ENCODE results near the gene CAMTA1. TPM values are rescaled to one million over a fixed set of nuclear protein-coding genes. Genes with fewer than 3 reads are reported as not detected.

The CAMTA1 gene
- total and polyA plus RNA-seq, 2 experiments from 2014 or later, result 213 to 341 TPM

DNA sequence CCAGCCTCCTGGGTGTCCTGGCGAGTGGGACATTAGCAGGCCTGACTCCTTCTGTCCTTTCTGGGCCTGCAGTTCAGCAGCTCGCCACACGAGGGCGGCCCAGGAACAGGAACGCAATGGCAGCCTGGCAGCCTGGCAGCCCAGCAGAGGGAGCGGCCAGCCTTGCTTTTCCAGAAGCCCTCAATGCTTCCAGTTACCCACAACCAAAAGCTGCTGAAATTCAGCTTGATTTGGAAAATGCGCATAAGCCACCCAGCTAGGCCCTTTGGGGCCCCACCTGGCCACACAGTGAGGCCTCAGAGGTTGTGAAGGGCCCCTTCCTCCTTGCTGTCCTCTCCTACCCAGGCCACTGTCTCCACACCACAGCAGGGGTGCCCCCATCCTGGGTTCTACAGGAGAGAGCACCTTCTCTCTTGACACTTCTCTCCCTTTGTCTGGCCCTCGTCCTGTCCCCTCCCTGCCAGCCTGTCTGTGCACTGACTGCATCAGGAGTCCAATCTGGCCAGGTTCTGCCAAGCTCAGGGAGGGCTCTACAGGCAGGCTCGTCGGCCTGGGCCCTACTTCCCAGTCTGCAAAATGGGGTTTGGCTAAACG lies 882.5 kb downstream of the CAMTA1 start:
- DNase-seq (ENCODE audit: low read depth in 1 of 2, low spot score in 1 of 2), result peak; percentile 87 to 88
- Histone ChIP-seq H3K4me3 (no peak overlapping the region), H3K36me3 (no peaks in the 10 kb centered on the region), H3K4me1 (ENCODE audit: low read depth) (no peaks in the 10 kb centered on the region), H3K27me3 (no peaks in the 10 kb centered on the region), H3K9me3 (ENCODE audit: low read depth) (no peaks in the 10 kb centered on the region), H3K27ac (no peak overlapping the region)
- TF ChIP-seq, protein P1, sequence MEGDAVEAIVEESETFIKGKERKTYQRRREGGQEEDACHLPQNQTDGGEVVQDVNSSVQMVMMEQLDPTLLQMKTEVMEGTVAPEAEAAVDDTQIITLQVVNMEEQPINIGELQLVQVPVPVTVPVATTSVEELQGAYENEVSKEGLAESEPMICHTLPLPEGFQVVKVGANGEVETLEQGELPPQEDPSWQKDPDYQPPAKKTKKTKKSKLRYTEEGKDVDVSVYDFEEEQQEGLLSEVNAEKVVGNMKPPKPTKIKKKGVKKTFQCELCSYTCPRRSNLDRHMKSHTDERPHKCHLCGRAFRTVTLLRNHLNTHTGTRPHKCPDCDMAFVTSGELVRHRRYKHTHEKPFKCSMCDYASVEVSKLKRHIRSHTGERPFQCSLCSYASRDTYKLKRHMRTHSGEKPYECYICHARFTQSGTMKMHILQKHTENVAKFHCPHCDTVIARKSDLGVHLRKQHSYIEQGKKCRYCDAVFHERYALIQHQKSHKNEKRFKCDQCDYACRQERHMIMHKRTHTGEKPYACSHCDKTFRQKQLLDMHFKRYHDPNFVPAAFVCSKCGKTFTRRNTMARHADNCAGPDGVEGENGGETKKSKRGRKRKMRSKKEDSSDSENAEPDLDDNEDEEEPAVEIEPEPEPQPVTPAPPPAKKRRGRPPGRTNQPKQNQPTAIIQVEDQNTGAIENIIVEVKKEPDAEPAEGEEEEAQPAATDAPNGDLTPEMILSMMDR (IDR thresholded peaks at IDR 0.05; ENCODE audit: low read depth, low read length), result peak; percentile 100

DNA sequence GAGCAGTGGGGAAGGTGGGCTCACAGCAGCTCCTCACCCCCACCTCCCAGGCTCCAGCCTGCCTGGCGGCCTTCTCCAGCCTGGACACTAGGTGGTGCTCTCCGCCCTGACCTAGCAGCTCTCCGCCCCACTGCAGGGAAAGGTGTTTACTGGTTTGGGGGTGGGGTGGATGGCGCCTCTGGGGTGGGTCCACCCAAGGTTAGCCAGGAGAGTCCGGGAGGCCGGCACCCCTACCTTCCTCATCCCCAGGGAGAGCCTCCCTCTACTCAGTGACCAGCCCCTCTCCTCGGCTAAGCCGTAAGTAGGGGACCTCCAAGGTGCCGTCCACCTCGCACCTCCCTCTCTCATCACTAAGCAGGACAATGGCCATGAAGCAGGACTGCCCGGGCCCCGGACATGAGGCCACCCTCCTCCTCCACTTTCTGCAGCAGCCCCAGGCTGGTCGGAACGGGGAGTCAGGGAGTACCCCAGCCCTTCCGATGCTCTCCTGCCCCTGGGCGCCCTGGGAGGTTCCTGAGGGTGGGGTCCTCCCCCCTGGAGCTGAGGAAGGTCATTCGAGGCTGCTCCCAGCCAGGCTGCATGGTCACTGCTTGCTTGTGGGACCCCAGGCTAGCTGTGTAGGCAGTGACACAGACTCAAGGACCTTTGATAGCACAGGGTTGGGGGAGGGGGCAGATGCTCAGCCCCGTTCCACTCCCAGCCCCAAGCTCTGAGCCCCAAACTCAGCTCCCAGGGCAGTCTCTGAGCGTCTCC lies 884.5 kb downstream of the CAMTA1 start:
- no peak overlapping the region for H3K27ac ChIP-seq

DNA sequence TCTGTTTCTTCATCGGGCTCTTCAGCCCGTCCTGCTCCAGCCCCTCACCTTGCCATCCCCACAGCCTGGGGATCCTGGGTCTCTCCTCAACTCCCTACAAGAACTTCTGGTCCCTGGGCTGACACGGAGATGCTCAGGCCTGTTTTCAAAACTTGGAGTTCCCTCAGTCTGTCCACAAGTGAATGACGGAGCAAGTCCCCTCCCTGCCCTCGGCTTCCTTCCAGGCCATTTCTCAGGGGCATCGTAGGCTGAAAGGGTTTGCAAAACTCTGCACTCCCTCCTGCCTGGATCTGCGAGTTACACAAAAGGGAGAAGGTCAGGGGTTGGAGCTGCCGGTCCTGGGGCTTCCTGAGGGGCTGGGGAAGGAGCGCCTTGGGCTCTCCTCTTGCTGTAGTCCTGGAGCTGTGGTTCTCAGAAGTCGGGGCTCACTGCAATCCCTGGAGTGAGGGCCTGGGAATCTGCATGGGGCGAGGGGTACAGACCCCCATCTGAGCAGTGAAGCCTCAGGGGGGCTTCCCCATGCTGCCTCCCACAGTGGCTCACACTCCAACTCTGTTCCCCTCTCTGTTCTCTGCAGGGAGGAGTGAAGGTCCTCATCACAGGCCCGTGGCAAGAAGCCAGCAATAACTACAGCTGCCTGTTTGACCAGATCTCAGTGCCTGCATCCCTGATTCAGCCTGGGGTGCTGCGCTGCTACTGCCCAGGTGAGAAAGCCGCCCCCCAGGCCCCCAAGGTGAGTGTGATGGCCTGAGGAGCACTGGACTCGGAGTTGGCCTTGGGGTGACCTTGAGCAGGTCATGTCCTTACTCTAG lies 885.3 kb downstream of the CAMTA1 start:
- no peak overlapping the region for H3K4me3 ChIP-seq
- TF ChIP-seq, protein P1 (IDR thresholded peaks at IDR 0.05; ENCODE audit: low read depth, low read length), result no peak
- H3K27ac ChIP-seq, result no peak overlapping the region
- DNase-seq (ENCODE audit: low read depth in 1 of 2, low spot score in 1 of 2), result peak in 1 of 2 donors; percentile 27
- H3K9me3 ChIP-seq (ENCODE audit: low read depth), result no peaks in the 10 kb centered on the region
- H3K27me3 ChIP-seq, result no peaks in the 10 kb centered on the region
- no peaks in the 10 kb centered on the region for H3K4me1 ChIP-seq (ENCODE audit: low read depth)
- no peaks in the 10 kb centered on the region for H3K36me3 ChIP-seq

More for the DNA sequence above, 884.5 kb downstream of the CAMTA1 start:
- no peaks in the 10 kb centered on the region for H3K27me3 ChIP-seq
- H3K9me3 ChIP-seq (ENCODE audit: low read depth), result no peaks in the 10 kb centered on the region
- H3K4me3 ChIP-seq, result no peak overlapping the region
- H3K4me1 ChIP-seq (ENCODE audit: low read depth), result no peaks in the 10 kb centered on the region
- peak; percentile 53 to 66 for DNase-seq (ENCODE audit: low read depth in 1 of 2, low spot score in 1 of 2)
- H3K36me3 ChIP-seq, result no peaks in the 10 kb centered on the region
- TF ChIP-seq, protein P1 (IDR thresholded peaks at IDR 0.05; ENCODE audit: low read depth, low read length), result peak; percentile 85

DNA sequence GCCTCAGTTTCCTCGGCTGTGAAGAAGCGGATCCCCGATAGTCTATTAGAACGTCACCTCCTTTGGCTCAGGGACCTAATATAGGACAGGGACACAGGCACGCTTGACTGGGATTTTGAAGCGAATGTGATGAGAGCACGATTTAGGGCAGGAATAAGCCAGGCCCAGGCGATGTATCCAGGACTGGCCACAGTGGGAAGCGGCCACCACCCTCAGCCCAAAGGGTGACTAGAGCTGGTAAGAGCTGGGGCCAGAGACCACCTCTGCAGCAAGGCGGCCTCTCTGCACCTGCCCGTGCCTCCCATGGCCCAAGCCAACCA lies 885.9 kb downstream of the CAMTA1 start:
- TF ChIP-seq, protein P1 (IDR thresholded peaks at IDR 0.05; ENCODE audit: low read depth, low read length), result no peak
- no peaks in the 10 kb centered on the region for H3K9me3 ChIP-seq (ENCODE audit: low read depth)
- no peak overlapping the region for H3K27ac ChIP-seq
- no peaks in the 10 kb centered on the region for H3K36me3 ChIP-seq
- DNase-seq (ENCODE audit: low read depth in 1 of 2, low spot score in 1 of 2), result no peak
- no peak overlapping the region for H3K4me3 ChIP-seq
- no peaks in the 10 kb centered on the region for H3K4me1 ChIP-seq (ENCODE audit: low read depth)
- no peaks in the 10 kb centered on the region for H3K27me3 ChIP-seq

DNA sequence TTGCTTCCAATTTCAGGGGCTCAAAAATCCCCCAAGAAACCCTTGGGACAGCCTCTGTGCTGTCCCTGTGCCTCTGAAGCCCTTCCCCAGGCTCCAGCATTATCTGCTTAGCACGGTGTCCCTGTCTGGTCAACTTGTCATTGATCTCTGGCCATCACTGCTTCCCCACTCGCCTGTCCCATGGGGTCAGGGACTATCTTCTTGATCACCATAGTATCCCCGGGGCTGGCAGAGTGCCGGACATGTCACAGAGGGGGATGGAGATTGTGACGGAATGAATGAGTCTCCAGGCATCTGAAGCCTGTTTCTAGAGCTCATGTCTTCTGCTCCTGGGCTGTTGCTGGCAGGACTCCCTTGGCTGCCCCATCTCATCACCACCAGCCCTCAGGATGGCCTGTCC lies 886.4 kb downstream of the CAMTA1 start:
- TF ChIP-seq, protein P1 (IDR thresholded peaks at IDR 0.05; ENCODE audit: low read depth, low read length), result no peak
- Histone ChIP-seq H3K4me1 (ENCODE audit: low read depth) (no peaks in the 10 kb centered on the region), H3K9me3 (ENCODE audit: low read depth) (no peaks in the 10 kb centered on the region), H3K36me3 (no peaks in the 10 kb centered on the region), H3K27me3 (no peaks in the 10 kb centered on the region), H3K27ac (no peak overlapping the region), H3K4me3 (no peak overlapping the region)
- DNase-seq (ENCODE audit: low read depth in 1 of 2, low spot score in 1 of 2), result no peak

All from cardiac muscle cell (in vitro differentiated cells and primary cell).